Measurements from ENCODE around the gene CDC25A.

DNA sequence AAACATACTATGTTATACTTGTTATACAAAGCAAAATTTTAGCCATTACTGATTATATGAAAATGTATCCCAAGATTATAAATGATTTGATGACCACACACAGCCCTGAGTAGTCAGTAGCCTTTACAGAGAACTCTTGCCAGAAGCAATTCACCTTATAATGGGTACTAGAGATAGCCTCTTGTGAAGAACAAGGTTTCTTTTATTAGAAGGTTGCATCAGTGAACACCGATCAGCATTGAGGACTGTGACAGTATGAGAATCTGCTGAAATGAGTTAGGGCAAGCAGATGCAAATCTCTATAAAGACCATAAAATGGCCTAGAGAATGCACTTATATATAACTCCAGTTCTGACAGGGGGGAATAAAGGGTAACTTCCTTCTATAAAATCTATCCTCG, 10.1 kb downstream of the CDC25A start:
- TF ChIP-seq, protein P1, sequence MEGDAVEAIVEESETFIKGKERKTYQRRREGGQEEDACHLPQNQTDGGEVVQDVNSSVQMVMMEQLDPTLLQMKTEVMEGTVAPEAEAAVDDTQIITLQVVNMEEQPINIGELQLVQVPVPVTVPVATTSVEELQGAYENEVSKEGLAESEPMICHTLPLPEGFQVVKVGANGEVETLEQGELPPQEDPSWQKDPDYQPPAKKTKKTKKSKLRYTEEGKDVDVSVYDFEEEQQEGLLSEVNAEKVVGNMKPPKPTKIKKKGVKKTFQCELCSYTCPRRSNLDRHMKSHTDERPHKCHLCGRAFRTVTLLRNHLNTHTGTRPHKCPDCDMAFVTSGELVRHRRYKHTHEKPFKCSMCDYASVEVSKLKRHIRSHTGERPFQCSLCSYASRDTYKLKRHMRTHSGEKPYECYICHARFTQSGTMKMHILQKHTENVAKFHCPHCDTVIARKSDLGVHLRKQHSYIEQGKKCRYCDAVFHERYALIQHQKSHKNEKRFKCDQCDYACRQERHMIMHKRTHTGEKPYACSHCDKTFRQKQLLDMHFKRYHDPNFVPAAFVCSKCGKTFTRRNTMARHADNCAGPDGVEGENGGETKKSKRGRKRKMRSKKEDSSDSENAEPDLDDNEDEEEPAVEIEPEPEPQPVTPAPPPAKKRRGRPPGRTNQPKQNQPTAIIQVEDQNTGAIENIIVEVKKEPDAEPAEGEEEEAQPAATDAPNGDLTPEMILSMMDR (IDR thresholded peaks at IDR 0.05): no peak
- no peak for TF ChIP-seq POLR2A (IDR thresholded peaks at IDR 0.05)
